ENCODE data around the gene GSN. TPM values are rescaled to one million over a fixed set of nuclear protein-coding genes. Genes with fewer than 3 reads are reported as not detected.
A peak's percentile ranks its signal among the peaks of the same experiment; 100 is the strongest.

The GSN gene
- total and polyA plus RNA-seq, 9 of the 15 experiments (the other 6 are each of a cell fraction or from before 2014, with no cell fraction given), result 0.39 to 16.6 (median 8.2) TPM

- TF ChIP-seq HMBOX1 (IDR thresholded peaks at IDR 0.05) (no peak), ZNF140 (CRISPR knock-in tag; IDR thresholded peaks at IDR 0.05) (no peak), ZNF77 (CRISPR knock-in tag; IDR thresholded peaks at IDR 0.05) (no peak), MTA2 (IDR thresholded peaks at IDR 0.05; ENCODE audit: low read depth) (peak; percentile 36; the same call in 1 of the 2 replicates), ATF1 (CRISPR knock-in tag; IDR thresholded peaks at IDR 0.05) (no peak), ATF1 (tag; IDR thresholded peaks at IDR 0.05) (no peak), ZNF146 (CRISPR knock-in tag; IDR thresholded peaks at IDR 0.05; ENCODE audit: unreplicated experiment) (peak; percentile 60), CLOCK (CRISPR knock-in tag; IDR thresholded peaks at IDR 0.05; ENCODE audit: borderline replicate concordance) (no peak), ZNF274 (IDR thresholded peaks at IDR 0.05; ENCODE audit: borderline replicate concordance, low read depth, low read length) (no peak), ZNF174 (CRISPR knock-in tag; IDR thresholded peaks at IDR 0.05) (no peak), NCOR1 (IDR thresholded peaks at IDR 0.05) (peak; percentile 73), AFF1 (IDR thresholded peaks at IDR 0.05; ENCODE audit: low read depth in 1 of 2, partially characterized antibody in 2 of 2) (no peak), EP400 (IDR thresholded peaks at IDR 0.05) (no peak), RERE (CRISPR knock-in tag; IDR thresholded peaks at IDR 0.05; ENCODE audit: borderline replicate concordance) (no peak), BRD9 (IDR thresholded peaks at IDR 0.05; ENCODE audit: low read depth, partially characterized antibody) (no peak)
Observed at GRCh38 chr9:121333950-121334773, 66.2 kb downstream of the GSN start (continued).

Data from K562 (cell line).